CD4-positive, alpha-beta memory T cell (primary cell): Measurements from ENCODE around the gene AKAP7. TPM values are rescaled to one million over a fixed set of nuclear protein-coding genes. Genes with fewer than 3 reads are reported as not detected.

Experiments
- CTCF ChIA-PET: fragments of 350-600 bp; sonication (Branson Sonifier 250); formaldehyde crosslinking; loops from one replicate; lab custom pipeline; 2021; ENCODE audit warnings: inconsistent platforms; ENCODE audit not compliant: partially characterized antibody; lab: Charles Lee
- POLR2A ChIA-PET: fragments of 350-600 bp; sonication (Branson Sonifier 250); formaldehyde crosslinking; loops from one replicate; lab custom pipeline; 2021; ENCODE audit not compliant: partially characterized antibody; lab: Charles Lee
- DNase-seq, 5 donors: peaks; one replicate each; pipeline versions ENCODE4 v3.0.0 to v3.0.0-alpha.2; 2020 to 2022; ENCODE audit warnings: mixed read lengths in 1 of 5
- H3K27ac ChIP-seq: one replicate; pipeline ENCODE4 v1.7.0; 2013; ENCODE audit warnings: low read depth, low read length
- H3K27me3 ChIP-seq: 2 replicates; pipeline ENCODE4 v1.7.0; 2013; ENCODE audit warnings: mild to moderate bottlenecking, low read length, moderate library complexity; ENCODE audit not compliant: insufficient read depth
- H3K36me3 ChIP-seq: 2 replicates; pipeline ENCODE4 v1.7.0; 2013; ENCODE audit warnings: mild to moderate bottlenecking, low read length, moderate library complexity; ENCODE audit not compliant: insufficient read depth
- H3K4me1 ChIP-seq: 2 replicates; pipeline ENCODE4 v1.7.0; 2013; ENCODE audit warnings: mild to moderate bottlenecking, low read length, moderate library complexity; ENCODE audit not compliant: insufficient read depth
- H3K4me3 ChIP-seq, 2 donors: one replicate each; pipeline ENCODE4 v1.7.0; 2013; ENCODE audit warnings: low read length in 2 of 2, mild to moderate bottlenecking in 1 of 2
- H3K9me3 ChIP-seq, 2 donors: one replicate each; pipeline ENCODE4 v1.7.0; 2013; ENCODE audit warnings: low read length in 2 of 2, control low read depth in 1 of 2; ENCODE audit not compliant: control insufficient read depth in 1 of 2
- H3K27ac Mint-ChIP-seq, 7 donors: one replicate each; pipeline ENCODE4 v1.8.0; 2020 to 2021; ENCODE audit warnings: mixed read lengths in 7 of 7, mild to moderate bottlenecking in 6 of 7, inconsistent platforms in 3 of 7, moderate library complexity in 3 of 7
- H3K27me3 Mint-ChIP-seq, 2 donors: one replicate each; pipeline ENCODE4 v1.8.0; 2020 to 2021; ENCODE audit warnings: mixed read lengths in 2 of 2
- H3K36me3 Mint-ChIP-seq, 2 donors: one replicate each; pipeline ENCODE4 v1.8.0; 2020 to 2021; ENCODE audit warnings: mixed read lengths in 2 of 2, inconsistent platforms in 1 of 2, mild to moderate bottlenecking in 1 of 2
- H3K4me1 Mint-ChIP-seq, 4 donors: one replicate each; pipeline ENCODE4 v1.8.0; 2020 to 2021; ENCODE audit warnings: mixed read lengths in 4 of 4, mild to moderate bottlenecking in 1 of 4
- H3K4me3 Mint-ChIP-seq, 8 donors: one replicate each; pipeline ENCODE4 v1.8.0; 2020 to 2021; ENCODE audit warnings: mixed read lengths in 8 of 8, mild to moderate bottlenecking in 7 of 8, moderate library complexity in 6 of 8, inconsistent platforms in 3 of 8
- H3K9me3 Mint-ChIP-seq, 8 donors: one replicate each; pipeline ENCODE4 v1.8.0; 2020 to 2021; ENCODE audit warnings: mixed read lengths in 8 of 8, mild to moderate bottlenecking in 5 of 8, inconsistent platforms in 3 of 8, moderate library complexity in 1 of 8
- intact Hi-C: fragments of 100-400 bp; cut with micrococcal nuclease; formaldehyde crosslinking; loops from one replicate; pipeline ENCODE4 v1.15.1; 2023
- polyA plus RNA-seq, 2 donors: library from polyadenylated mRNA; unstranded; fragments of 300-500 nt; fragmentation: Illumina TruSeq; gene quantifications; one replicate each; pipeline ENCODE4 v1.2.3, GENCODE V29; 2021
- total RNA-seq, 2 experiments: library from RNA; stranded (reverse); gene quantifications; one replicate each; pipeline ENCODE4 v1.2.3, GENCODE V29; 2021

The AKAP7 gene
- total and polyA plus RNA-seq, 4 experiments from 2014 or later: 14.5 to 19.0 (median 15.8) TPM

DNA sequence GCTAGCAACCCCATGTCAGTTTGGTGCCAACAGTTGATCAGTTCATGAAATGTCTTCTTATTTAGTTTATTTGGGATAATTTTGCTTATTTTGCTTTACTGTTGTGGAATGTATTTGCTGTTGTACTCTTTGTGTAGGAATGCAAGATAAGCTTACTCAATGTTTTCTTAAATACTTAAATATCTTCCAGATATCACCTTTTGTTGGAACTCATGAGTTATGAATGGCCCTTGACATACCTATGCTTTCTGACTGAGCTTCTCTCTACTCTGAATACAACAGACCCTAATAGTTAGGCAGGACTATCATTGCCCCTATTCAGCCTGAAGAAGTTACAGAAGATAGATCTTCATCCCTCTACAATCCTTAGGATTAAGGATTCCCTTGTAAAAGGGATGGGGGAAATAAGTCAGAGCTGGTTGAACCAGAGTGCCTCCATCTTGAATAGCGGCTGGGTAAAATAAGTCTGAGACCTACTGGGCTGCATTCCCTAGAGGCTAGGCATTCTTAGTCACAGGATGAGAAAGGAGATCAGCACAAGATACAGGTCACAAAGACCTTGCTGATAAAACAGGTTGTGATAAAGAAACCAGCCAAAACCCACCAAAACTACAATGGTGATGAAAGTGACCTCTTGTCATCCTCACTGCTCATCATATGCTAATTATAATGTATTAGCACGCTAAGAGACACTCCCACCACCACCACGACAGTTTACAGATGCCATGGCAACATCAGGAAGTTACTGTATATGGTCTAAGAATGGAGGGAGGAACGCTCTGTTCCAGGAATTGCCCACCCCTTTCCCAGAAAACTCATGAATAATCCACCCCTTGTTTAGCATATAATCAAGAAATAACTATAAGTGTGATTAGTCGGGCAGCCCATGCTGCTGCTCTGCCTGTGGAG lies 196.9 kb downstream of the AKAP7 start:
- Histone ChIP-seq H3K4me3 (no peak overlapping the region), H3K36me3 (no peaks in the 10 kb centered on the region), H3K9me3 (no peaks in the 10 kb centered on the region), H3K27me3 (no peaks in the 10 kb centered on the region), H3K4me1 (no peaks in the 10 kb centered on the region), H3K27ac (no peak overlapping the region)
- POLR2A ChIA-PET: no interaction called here
- H3K27ac Mint-ChIP-seq: no peak overlapping the region
- no peaks in the 10 kb centered on the region for H3K9me3 Mint-ChIP-seq
- H3K4me1 Mint-ChIP-seq: peaks cover 0 to 2% (median 0%) of the 10 kb centered on the region in 4 donors
- DNase-seq: no peak
- no peaks in the 10 kb centered on the region for H3K27me3 Mint-ChIP-seq
- H3K4me3 Mint-ChIP-seq: no peak overlapping the region
- no peaks in the 10 kb centered on the region for H3K36me3 Mint-ChIP-seq
- intact Hi-C loops: no loop called here
- CTCF ChIA-PET: interaction anchor here (0.6 to 1.1 kb wide), 2 partner anchors 10 kb away, joined by 3 to 4 read pairs; no protein-coding TSS in a partner anchor

Other genes starting within 250 kb of the AKAP7 start
- 10 to 100 TPM; 18.4 to 24.3 TPM for gene EPB41L2, start 72.2 kb upstream of the AKAP7 start, total RNA-seq
- 1 to 10 TPM; 3.3 to 7.0 TPM for gene EPB41L2, start 72.2 kb upstream of the AKAP7 start, polyA plus RNA-seq